Right lobe of liver (tissue), 6 donors: ENCODE results near the gene SYNJ2. TPM values are rescaled to one million over a fixed set of nuclear protein-coding genes. Genes with fewer than 3 reads are reported as not detected.

Experiments used
- ATAC-seq, 4 donors: fragments of 200-7000 bp; cut with Tn5 transposase; one replicate each; pipeline ENCODE4 v1.9.1; 2020; ENCODE audit warnings: mild to moderate bottlenecking in 4 of 4, moderate library complexity in 4 of 4
- DNase-seq, 3 donors: peaks; one replicate each; pipeline ENCODE4 v3.0.0-alpha.2; 2020
- H3K27ac ChIP-seq, 3 donors: fragments of 200-600 bp; one replicate each; pipeline ENCODE4 v1.8.0; 2022
- H3K27me3 ChIP-seq, 2 donors: fragments of 200-600 bp; one replicate each; pipeline ENCODE4 v1.8.0; 2022
- H3K36me3 ChIP-seq, 4 donors: fragments of 200-600 bp; sonication (generic) in 1 of 4; one replicate each; pipeline versions ENCODE4 v1.5.1 to v1.8.0; 2017 to 2022; ENCODE audit warnings: control low read depth in 1 of 4
- H3K4me1 ChIP-seq, 4 donors: fragments of 200-600 bp; sonication (generic) in 1 of 4; one replicate each; pipeline versions ENCODE4 v1.5.1 to v1.8.0; 2017 to 2022; ENCODE audit warnings: control low read depth in 1 of 4
- H3K4me3 ChIP-seq, 3 donors: fragments of 200-600 bp; one replicate each; pipeline ENCODE4 v1.8.0; 2022
- H3K9me3 ChIP-seq, 4 donors: fragments of 200-600 bp; sonication (generic) in 1 of 4; one replicate each; pipeline versions ENCODE4 v1.5.1 to v1.8.0; 2017 to 2022; ENCODE audit warnings: control low read depth in 1 of 4
- CTCF ChIP-seq, 4 donors: fragments of 200-600 bp in 3 of 4; fragments of 450-650 bp in 1 of 4; IDR thresholded peaks; one replicate each; pipeline versions ENCODE4 v1.5.1 to v1.8.0; 2016 to 2022; ENCODE audit warnings: antibody characterized with exemption in 4 of 4, mild to moderate bottlenecking in 2 of 4
- POLR2A ChIP-seq: fragments of 450-650 bp; IDR thresholded peaks from one replicate; pipeline ENCODE4 v1.6.1; 2017; ENCODE audit warnings: antibody characterized with exemption, mild to moderate bottlenecking
- WGBS: methylation state at CpG from one replicate; pipeline ENCODE4 v1.1.6; 2018; ENCODE audit warnings: low coverage, low lambda C conversion rate; ENCODE audit not compliant: insufficient coverage; ENCODE audit errors: missing lambda C conversion rate; 5-methylcytosine and 5-hydroxymethylcytosine counted together
- intact Hi-C, 2 donors: fragments of 100-400 bp; cut with DNase I; formaldehyde crosslinking; loops; one replicate each; pipeline versions ENCODE4 v1.11.2 to v1.14.1; 2022
- total RNA-seq, 6 experiments: library from RNA; depleted of rRNA in 2 of 6; stranded (reverse); fragments of >200 nt in 2 of 6; fragmentation: NEBNext Ultra II Directional in 3 of 6; extraction: Animal tissue kit (Norgen Biotek cat#: 25700) in 3 of 6; gene quantifications; one replicate each; pipeline versions ENCODE4 v1.1.0 to v1.2.4, GENCODE V29; 2016 to 2023
- donor health status: DM: no; HTN: yes; CAD: no.
- donor health status: DM: no; HTN: no; CAD: no.
- donor health status: DM: no; HTN: no; CAD: no.
- donor health status: DM: no; HTN: yes; CAD: no.
- donor health status: DM: no; HTN: yes; CAD: no.

The SYNJ2 gene
- total RNA-seq, 6 experiments from 2014 or later = 3.2 to 7.4 (median 4.2) TPM

GRCh38 chr6:157974341-157974894 is 7.2 kb upstream of the SYNJ2 start:
- no peak overlapping the region for H3K4me3 ChIP-seq
- DNase-seq = no peak
- 71% methylated on average over 9 of the region's 9 CpGs for WGBS
- no peak overlapping the region for H3K27ac ChIP-seq
- no peaks in the 10 kb centered on the region for H3K4me1 ChIP-seq
- no peak for ATAC-seq
- intact Hi-C loops = no loop called here
- no peaks in the 10 kb centered on the region for H3K36me3 ChIP-seq
- H3K27me3 ChIP-seq = no peaks in the 10 kb centered on the region
- TF ChIP-seq CTCF (IDR thresholded peaks at IDR 0.05) (no peak), POLR2A (no peak)
- no peaks in the 10 kb centered on the region for H3K9me3 ChIP-seq

- intact Hi-C loops = loop anchor here in 1 of 2 donors (5.0 kb wide), 1 partner anchor 97 kb away; no protein-coding TSS in a partner anchor
- H3K36me3 ChIP-seq = no peaks in the 10 kb centered on the region
- H3K4me3 ChIP-seq = no peak overlapping the region
- WGBS = 57% methylated on average over 3 of the region's 3 CpGs
- DNase-seq = no peak
- H3K27ac ChIP-seq = no peak overlapping the region
- no peaks in the 10 kb centered on the region for H3K4me1 ChIP-seq
- TF ChIP-seq CTCF (IDR thresholded peaks at IDR 0.05) (no peak), POLR2A (no peak)
- peak in 1 of 4 donors; percentile 7 for ATAC-seq
- no peaks in the 10 kb centered on the region for H3K9me3 ChIP-seq
- no peaks in the 10 kb centered on the region for H3K27me3 ChIP-seq
Observed at GRCh38 chr6:157974967-157975366, 6.7 kb upstream of the SYNJ2 start.

- Histone ChIP-seq H3K9me3 (no peaks in the 10 kb centered on the region), H3K4me1 (no peaks in the 10 kb centered on the region), H3K27ac (no peak overlapping the region), H3K27me3 (no peaks in the 10 kb centered on the region), H3K36me3 (no peaks in the 10 kb centered on the region), H3K4me3 (no peak overlapping the region)
- intact Hi-C loops = loop anchor here in 1 of 2 donors (5.0 kb wide), 1 partner anchor 97 kb away; no protein-coding TSS in a partner anchor
- WGBS = 85% methylated on average over 2 of the region's 2 CpGs
- DNase-seq = no peak
- TF ChIP-seq POLR2A (no peak), CTCF (IDR thresholded peaks at IDR 0.05) (no peak)
- ATAC-seq = no peak
Observed at GRCh38 chr6:157975456-157975855, 6.2 kb upstream of the SYNJ2 start.

GRCh38 chr6:157976345-157977175 is 5.1 kb upstream of the SYNJ2 start:
- no peaks in the 10 kb centered on the region for H3K27me3 ChIP-seq
- H3K36me3 ChIP-seq = no peaks in the 10 kb centered on the region
- DNase-seq (no peak), ATAC-seq (no peak)
- H3K4me1 ChIP-seq = no peaks in the 10 kb centered on the region
- H3K4me3 ChIP-seq = no peak overlapping the region
- WGBS = 86% methylated on average over 8 of the region's 21 CpGs
- TF ChIP-seq POLR2A (no peak), CTCF (IDR thresholded peaks at IDR 0.05) (no peak)
- H3K27ac ChIP-seq = no peak overlapping the region
- no peaks in the 10 kb centered on the region for H3K9me3 ChIP-seq
- intact Hi-C loops = loop anchor here in 1 of 2 donors (5.0 kb wide), 1 partner anchor 96 kb away; no protein-coding TSS in a partner anchor
